Limb (tissue), 2 donors: ENCODE data around the gene ATP4A.
"Not testable (repeated sequence)": the region's sequence is repeated elsewhere in the genome, so short reads cannot be mapped to it uniquely, and the experiment has no call there.

ENCODE experiments used
- DNase-seq, 2 donors: peaks; one replicate each; pipeline ENCODE4 v3.0.0-alpha.2; 2016; ENCODE audit errors: extremely low spot score in 2 of 2

The ATP4A gene

DNA sequence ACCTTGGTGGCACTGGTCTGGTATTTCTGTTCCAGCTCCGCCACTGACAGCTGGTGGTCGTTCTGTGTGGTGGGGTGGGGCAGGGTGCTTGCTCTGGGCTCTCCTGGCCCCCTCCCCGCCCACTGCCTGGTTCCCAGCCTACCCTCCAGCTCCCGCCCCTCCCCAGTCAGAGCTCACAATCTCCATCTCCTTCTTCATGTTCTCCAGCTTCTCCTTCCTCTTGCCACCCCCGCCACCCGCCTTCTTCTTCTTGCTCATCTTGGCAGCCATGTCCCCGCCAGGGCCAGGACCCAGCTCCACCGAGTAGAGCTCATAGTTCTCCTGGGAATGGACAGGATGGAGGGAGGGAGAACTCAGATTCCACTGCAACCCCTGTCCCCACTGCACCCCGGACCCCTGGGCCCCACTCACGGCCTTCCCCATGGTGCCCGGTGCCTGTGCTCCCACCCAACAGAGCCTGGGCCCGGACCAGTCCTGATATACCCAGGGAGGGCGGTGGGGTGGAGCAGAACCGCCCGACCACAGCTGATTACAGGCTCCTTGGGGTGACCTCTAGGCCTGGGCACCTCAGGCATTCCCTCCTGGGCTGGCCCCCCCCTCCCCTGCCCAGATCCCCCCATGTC, at the start of gene ATP4A:
Gene ATP4A (minus strand): TSS at position 452 of the 623 bp plus-strand sequence. CDS start 29 bp downstream, at position 423.
- DNase-seq, result no peak

DNA sequence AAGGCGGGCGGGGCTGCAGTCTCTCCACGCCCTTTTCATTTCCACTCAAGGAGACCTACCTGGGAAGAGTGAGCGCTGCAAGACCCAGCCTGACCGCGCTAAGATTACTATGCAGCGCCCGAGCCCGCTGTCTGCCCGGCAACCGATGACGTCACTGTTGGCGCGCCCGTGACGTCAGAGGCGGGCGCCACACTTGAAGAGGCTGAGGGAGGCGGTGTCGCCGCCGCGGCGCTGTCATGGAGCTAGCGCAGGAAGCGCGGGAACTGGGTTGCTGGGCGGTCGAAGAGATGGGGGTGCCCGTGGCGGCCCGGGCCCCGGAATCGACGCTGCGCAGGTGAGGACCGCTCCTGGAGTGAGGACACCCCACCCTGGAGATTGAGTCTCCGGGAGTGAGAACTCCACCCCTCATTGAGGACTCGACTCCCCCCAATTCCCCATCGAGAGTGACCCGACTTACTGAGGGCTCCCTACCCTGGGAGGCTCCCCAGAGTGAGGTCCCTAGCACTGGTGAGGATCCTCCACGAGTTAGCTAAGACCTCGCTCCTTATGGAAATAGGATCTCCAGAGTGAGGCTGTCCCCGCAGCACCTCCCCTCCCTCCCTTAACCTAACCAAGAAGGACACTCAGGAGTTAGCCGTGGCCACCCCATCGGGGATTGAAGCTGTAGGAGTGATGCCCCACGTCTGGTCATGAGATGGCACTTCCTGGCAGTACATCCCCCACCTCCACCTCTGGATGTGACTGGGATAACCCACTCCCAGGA, 49.3 kb upstream of the ATP4A start, which contains the start of gene HAUS5:
Gene HAUS5 (plus strand): TSS at position 177 of the 763 bp plus-strand sequence. CDS start 60 bp downstream, at position 237.
- DNase-seq, result peak; percentile 93 to 98

DNA sequence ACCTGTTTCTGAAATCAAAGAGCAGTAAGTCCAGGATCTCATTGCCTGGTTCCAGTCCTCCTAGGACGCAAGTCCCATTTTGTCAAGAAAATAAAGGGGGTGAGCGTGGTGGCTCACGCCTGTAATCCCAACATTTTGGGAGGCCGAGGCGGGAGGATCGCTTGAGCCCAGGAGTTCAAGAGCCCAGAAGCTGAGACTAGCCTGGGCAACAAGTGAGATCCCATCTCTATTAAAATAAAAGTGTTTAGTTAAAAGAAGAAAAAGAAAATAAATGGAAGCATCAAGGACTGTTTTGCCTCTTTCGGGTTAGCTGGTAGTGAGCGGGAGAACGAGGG, 48.7 kb upstream of the ATP4A start:
- DNase-seq, result no peak

DNA sequence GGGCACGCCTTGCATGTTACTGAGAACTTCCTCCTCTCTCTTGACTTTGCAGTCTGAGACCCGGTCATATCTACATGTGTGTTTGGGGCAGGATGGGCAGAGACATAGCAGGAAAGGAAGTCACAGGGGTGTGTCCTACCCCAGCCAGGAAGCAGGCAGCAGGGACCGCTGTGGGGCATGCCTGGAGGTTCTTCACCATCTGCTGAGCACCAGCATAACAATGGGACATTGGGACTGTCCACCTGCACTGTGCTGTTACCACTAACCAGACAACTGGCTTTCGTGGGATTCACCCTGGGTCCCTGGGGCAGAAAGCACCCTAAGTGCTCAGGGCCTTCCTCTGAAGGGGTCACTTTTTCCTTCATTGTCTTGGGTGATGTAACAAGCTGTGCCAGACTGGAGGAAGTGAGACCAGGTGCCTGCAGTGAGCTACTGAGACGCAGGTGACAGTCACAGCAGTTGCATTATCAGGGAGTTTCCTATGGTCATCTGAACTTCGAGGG, 46.4 kb upstream of the ATP4A start:
- no peak for DNase-seq

DNA sequence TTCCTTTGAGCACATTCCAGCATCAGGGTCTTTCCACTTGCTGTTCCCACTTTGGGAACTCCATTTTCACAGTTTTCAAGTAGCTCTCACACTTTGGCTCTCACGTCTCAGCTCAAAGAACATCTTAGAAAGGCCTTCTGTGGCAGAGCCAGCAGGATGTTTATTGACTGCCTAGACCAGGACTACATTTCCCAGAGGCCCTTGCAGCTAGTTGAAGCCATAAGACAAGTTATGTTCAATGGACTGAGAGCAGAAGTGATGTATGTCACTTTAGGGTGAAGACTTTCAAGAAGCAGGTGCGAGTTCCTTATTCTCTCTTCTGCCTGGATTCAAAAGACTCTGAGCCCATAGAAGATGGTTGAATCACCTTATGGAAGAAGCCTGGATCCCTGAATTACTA, 44.8 kb upstream of the ATP4A start:
- no peak for DNase-seq

DNA sequence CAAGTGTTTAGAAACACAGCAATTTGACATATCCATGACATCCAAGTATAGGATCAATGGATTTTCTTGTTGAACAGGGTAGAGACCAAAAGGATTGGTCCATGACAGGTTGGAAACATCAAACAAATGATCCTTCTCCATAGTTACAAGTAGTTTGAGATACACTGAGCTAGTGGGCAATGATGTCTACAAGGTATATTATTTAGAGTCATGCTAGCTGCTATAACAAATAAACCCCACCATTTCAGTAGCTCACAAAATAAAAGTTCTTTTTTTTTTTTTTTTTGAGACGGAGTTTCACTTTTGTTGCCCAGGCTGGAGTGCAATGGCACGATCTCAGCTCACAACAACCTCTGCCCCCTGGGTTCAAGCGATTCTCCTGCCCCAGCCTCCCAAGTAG, 44.2 kb upstream of the ATP4A start:
- DNase-seq, result no peak

DNA sequence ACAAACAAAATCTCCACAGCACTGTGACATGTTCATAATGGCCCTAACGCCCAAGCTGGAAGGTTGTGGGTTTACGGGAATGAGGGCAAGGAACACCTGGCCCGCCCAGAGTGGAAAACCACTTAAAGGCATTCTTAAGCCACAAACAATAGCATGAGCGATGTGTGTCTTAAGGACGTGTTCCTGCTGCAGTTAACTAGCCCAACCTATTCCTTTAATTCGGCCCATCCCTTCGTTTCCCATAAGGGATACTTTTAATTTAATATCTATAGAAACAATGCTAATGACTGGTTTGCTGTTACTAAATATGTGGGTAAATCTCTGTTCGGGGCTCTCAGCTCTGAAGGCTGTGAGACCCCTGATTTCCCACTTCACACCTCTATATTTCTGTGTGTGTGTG, 43.7 kb upstream of the ATP4A start:
- not testable (repeated sequence) for DNase-seq

DNA sequence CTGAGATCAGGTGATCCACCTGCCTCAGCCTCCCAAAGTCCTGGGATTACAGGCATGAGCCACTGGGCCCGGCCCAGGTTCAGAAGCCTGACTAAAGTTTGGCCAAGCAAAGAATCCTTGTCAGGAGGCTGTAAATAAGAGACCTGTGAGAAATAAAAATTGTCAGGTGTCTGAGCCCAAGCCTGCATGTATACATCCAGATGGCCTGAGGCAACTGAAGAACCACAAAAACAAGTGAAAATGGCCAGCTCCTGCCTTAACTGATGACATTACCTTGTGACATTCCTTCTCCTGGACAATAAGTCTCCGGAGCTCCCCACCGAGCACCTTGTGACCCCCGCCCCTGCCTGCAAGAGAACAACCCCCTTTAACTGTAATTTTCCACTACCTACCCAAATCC, 41.0 kb upstream of the ATP4A start:
- not testable (repeated sequence) for DNase-seq

DNA sequence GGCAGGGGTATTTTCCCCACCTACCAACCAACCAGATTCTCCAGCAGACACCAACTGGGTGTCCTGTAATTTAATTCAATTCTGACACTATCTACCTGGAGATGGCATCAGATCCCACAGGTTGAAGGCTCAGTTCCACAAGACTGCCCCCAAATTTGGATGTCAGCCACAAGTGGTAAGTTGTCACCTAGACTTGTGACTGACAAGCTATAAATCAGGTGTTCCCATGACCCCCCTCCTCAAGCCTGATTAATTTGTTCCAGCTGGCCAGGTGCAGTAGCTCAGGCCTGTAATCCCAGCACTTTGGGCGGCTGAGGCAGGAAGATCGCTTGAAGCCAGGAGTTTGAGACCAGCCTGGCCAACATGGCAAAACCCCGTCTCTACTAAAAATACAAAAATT, 38.5 kb upstream of the ATP4A start:
- DNase-seq, result no peak

DNA sequence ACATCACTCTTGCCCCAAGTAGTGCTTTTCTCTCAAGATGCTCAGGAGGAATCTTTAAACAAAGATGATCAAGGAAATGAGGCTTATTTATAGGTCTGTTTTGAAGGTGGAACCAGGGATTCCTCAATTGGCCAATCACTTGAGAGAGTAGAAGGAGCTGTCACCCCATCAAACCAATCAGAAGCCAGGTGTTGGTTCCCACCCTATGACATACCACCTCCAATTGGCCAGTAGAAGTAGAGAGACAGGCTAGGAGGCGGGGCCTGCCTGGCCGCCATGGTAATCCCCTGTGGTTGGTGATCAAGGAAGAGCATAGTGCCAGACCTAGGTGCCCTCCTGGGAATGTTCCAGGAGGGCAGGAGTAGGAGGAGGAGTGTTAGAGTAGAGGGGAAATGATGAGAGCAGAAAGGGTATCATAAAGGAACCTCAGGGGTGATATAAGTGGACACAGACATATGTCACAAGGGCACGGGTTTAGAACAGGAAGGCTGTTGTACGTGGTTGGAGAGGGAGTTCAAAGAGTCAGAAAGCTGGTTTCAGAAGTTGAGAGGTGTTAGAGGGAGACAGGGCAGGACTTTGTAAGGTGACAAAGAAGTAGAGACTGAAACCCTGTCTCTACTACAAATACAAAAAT, 33.0 kb upstream of the ATP4A start:
- DNase-seq, result no peak

DNA sequence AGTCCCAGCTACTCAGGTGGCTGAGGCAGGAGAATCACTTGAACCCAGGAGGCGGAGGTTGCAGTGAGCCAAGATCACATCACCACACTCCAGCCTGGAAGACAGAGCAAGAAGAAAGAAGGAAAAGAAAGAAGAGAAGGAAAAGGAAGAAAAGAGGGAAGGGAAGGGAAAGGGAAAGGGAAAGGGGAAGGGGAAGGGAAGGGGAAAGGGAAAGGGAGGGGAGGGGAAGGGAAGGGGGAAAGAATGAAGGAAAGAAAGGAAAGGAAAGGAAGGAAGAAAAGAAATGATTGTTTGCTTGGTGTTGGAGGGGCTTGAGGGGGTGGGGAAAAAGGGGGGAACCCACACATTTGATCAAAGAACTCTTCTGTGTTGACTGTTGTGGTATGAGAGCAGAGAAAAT, 32.5 kb upstream of the ATP4A start:
- DNase-seq, result no peak

DNA sequence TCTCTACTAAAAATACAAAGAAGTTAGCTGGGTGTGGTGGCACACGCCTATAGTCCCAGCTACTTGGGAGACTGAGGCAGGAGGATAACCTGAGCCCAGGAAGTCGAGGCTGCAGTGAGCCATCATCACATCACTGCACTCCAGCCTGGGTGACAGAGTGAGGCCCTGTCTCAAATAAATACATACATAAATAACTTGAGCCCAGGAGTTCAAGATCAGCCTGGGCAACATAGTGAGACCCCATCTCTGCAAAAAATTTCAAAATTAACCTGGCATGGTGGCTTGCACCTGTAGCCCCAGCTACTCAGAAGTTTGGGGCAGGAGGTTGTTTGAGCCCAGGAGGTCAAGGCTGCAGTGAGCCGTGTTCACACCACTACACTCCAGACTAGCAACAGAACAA, 31.6 kb upstream of the ATP4A start:
- DNase-seq, result not testable (repeated sequence)

DNA sequence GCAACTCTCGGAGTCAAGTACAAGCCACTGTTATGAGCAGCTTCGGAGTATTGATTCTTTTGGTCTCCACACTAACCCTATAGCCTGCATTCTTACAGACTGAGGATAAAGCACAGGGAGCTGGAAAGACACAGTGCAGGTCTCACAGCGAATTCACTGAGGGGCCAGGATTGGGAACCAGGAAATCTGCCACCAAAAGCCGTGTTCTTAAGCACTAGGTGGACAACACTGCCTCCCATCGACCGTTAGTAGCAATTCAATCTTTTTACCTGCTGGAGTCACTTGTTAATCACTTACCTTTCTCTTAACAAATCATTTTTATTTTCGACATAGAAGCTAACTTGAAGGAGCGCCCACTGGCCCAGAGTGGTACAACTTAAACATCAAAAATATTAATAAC, 28.8 kb upstream of the ATP4A start:
- peak in 1 of 2 donors; percentile 30 for DNase-seq

DNA sequence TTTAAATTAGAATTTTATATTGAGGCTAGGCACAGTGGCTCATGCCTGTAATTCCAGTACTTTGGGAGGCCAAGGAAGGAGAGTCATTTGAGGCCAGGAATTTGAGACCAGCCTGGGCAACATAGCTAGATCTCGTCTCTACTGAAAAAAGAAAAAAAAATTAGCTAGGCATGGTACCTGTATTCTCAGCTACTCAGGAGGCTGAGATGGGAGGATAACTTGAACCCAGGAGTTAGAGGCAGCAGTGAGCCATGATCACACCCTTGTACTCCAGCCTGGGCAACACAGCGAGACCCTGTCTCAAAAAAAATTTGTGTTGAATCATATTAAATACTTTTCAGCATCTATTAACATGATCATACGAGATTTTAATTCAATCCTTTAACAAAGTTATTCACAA, 27.4 kb upstream of the ATP4A start:
- no peak for DNase-seq

DNA sequence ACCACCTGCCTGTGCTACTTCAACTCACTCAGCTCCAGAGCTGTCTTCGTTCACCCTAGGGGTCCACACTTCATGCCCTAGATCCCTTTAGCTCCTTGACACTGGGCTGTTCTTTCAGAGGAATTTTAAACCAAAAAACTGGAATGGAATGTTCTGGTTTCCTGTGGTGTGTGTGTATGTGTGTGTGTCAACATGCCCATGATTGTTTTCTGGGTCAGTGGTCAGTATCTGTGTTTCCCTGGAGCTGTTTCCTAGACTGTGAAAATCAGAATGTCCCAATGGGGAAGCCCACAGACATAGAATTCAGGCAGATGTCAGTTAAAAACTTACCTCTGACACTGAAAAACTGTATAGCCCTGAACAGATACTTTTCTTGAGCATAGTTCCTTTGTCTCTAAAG, 23.9 kb upstream of the ATP4A start:
- DNase-seq, result no peak

DNA sequence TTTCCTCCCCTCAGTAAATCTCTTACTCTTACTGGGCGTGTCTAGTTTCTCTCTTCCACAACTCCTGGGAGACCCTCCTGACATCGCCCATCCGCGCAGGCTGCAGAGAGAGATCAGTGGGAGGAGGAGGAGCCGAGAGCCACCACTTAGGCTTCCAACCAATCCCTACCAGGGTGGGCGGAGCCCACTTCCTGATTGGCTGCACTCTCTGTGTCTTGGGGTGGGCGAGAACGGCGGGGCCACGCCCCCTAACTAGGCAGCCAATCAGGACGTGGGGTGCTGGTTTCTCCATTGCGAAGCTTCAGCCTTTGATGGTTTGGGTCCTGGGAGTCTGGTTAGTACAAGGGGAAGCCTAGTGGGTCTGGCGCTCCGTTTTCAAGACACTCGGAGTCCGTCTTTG, 22.4 kb upstream of the ATP4A start, which contains the start of gene PMIS2:
Gene PMIS2 (plus strand): TSS at position 326 of the 400 bp plus-strand sequence. CDS start 87 bp downstream, outside the sequence.
- no peak for DNase-seq

DNA sequence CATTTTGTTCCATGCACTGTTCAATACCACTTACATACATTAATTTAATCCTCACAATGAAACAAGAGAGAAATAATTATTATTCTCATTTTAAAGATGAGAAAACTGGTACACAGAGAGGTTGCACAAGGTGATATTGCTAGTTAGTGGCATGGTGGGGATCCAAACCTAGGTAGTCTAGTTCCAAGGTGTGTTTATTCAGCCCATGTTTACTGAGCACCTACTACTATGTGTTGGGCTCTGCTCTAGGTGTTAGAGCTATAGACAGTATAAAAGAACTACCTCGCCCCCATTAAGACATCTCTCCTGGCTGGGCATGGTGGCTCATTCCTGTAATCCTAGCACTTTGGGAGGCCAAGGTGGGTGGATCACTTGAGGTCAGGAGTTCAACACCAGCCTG, 19.3 kb upstream of the ATP4A start:
- DNase-seq, result no peak

DNA sequence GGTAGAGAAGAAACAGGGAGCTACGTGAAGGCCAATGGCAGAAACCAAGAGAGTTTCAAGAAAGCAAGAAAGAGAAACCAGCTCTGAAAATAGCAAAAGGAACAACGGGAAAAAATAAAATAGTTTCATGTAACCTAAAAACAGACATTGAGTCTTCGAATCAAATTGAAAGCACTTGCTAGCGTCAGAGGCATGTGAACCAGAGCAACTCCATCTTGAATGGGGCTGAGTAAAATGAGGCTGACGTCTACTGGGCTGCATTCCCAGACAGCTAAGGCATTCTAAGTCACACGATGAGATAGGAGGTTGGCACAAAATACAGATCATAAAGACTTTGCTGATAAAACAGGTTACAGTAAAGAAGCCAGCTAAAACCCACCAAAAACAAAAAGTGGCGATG, 15.2 kb upstream of the ATP4A start:
- no peak for DNase-seq

DNA sequence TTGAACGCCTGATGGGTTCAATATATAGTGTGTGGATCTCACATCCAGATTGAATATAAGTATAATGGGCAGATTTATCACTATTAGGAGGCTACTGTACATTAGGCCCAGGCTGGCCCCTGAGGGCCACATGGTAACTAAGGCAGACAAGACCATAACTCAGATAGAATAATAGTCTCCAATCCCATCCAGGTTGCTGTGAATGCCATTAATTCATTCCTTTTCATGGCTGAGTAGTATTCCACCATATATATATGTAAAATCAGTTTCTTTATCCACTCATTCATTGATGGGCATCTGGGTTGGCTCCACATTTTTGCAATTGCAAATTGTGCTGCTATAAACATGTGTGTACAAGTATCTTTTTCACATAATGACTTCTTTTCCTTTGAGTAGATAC, 14.5 kb upstream of the ATP4A start:
- DNase-seq, result no peak

DNA sequence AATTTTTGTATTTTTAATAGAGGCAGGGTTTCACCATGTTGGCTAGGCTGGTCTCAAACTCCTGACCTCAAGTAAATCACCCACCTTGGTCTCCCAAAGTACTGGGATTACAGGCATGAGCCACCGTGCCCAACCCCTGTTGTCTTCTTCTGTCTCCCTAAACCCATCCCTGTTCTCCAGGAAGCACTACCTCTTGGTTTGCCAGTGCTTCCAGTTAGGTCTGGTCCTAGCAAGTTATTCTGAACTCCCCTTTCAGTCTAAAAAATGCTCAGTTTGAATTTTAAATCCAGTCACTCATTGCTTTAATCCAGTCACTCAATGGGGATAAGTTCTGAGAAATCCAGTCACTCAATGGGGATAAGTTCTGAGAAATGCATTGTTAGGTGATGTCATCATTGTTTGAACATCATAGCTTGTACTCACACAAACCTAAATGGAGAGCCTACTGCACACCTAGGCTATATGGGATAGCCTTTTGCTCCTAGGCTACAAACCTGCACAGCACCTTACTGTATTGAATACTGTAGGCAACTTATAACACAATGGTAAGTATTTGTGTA, 8.0 kb upstream of the ATP4A start:
- no peak for DNase-seq

DNA sequence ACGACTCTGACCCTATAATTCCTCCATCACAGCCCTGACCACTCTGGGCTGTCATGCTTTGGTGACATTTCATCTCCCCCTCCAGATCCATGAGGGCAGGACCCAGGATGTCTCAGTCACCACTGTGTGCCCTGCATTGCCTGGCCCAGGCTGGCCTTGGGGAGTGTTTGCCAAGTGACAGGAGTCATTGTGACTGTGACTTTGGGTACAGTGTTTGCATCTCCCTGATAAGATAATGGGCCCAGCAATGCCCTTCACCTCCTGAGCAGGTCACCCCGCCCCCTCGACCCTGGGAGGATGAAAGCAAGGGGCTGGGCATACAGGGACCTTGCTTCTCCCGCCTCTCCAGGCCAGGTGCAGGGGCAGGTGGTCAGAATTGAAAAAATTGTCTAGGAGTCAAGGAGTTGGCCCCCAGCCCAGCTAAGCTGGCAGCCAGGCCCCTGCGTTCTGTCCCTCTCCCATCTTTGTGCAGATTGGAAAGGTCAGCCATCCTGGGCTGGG, 5.9 kb upstream of the ATP4A start:
- no peak for DNase-seq

DNA sequence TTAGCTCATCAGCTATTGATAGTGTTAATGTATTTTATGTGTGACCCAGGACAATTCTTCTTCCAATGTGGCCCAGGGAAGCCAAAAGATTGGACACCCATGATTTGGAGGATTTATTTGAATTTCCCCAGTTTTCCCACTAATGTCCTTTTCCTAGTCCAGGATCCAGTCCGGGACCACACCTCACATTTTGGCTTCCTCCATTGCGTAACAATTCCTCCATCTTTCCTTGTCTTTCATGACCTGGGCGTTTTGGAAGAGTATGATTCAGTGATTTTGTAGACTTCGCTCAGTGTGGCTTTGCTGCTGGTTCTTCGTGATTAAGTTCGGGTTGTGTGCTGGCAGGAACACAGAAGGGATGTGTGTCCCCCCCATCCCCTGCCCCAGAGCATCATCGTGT, 3.3 kb upstream of the ATP4A start:
- no peak for DNase-seq
